SIG-M5 (cell line): ENCODE data around the gene RPL29.

Source experiments
- DNase-seq: peaks from one replicate; lab custom pipeline; 2025; lab: John Stamatoyannopoulos, UW

RPL29 gene

GRCh38 chr3:51962854-51963530, 32.7 kb downstream of the RPL29 start:
- no peak for DNase-seq

GRCh38 chr3:51961602-51962569, 33.8 kb downstream of the RPL29 start:
- DNase-seq, result no peak

GRCh38 chr3:51961011-51961410, 34.7 kb downstream of the RPL29 start:
- DNase-seq, result no peak

- DNase-seq, result no peak
Measured at GRCh38 chr3:51960386-51960785, 35.3 kb downstream of the RPL29 start.

- no peak for DNase-seq
Measured at GRCh38 chr3:51959651-51960050, 36.0 kb downstream of the RPL29 start.

GRCh38 chr3:51958603-51959521, 36.8 kb downstream of the RPL29 start:
- DNase-seq, result no peak

GRCh38 chr3:51957520-51958205, 38.0 kb downstream of the RPL29 start:
- no peak for DNase-seq

GRCh38 chr3:51955893-51956770, 39.6 kb downstream of the RPL29 start:
- DNase-seq, result no peak

- DNase-seq, result no peak
Measured at GRCh38 chr3:51955175-51955892, 40.4 kb downstream of the RPL29 start, which contains the start of gene GPR62. GPR62 (plus strand) TSS chr3:51955381; CDS start chr3:51955653, 272 bp downstream.

- DNase-seq, result no peak
Measured at GRCh38 chr3:51954713-51955112, 41.0 kb downstream of the RPL29 start.

- no peak for DNase-seq
Measured at GRCh38 chr3:51954105-51954504, 41.6 kb downstream of the RPL29 start.

- peak; percentile 66 for DNase-seq
Measured at GRCh38 chr3:51953445-51953844, 42.2 kb downstream of the RPL29 start.

GRCh38 chr3:51950899-51951298, 44.8 kb downstream of the RPL29 start:
- no peak for DNase-seq

GRCh38 chr3:51949121-51949520, 46.6 kb downstream of the RPL29 start:
- no peak for DNase-seq

- no peak for DNase-seq
Measured at GRCh38 chr3:51948016-51948580, 47.6 kb downstream of the RPL29 start.

GRCh38 chr3:51947215-51947900, 48.3 kb downstream of the RPL29 start:
- DNase-seq, result no peak

- no peak for DNase-seq
Measured at GRCh38 chr3:51946796-51947195, 48.9 kb downstream of the RPL29 start.

GRCh38 chr3:51945926-51946705, 49.6 kb downstream of the RPL29 start:
- DNase-seq, result no peak
